Peyer's patch (tissue), 4 donors: ENCODE results near the gene CDNF.

Experiments used
- POLR2A ChIP-seq, 2 donors: fragments of 450-650 bp; IDR thresholded peaks; one replicate each; pipeline ENCODE4 v1.5.1; 2017; ENCODE audit warnings: antibody characterized with exemption in 2 of 2, mild to moderate bottlenecking in 2 of 2, moderate library complexity in 2 of 2
- TF ChIP-seq, protein P1 (sequence below), 6 experiments: fragments of 450-650 bp in 4 of 6; fragments of 200-600 bp in 2 of 6; sonication (generic) in 1 of 6; IDR thresholded peaks; one replicate each; pipeline ENCODE4 v1.5.1; 2017 to 2019; ENCODE audit warnings: antibody characterized with exemption in 6 of 6, mild to moderate bottlenecking in 3 of 6, moderate library complexity in 1 of 6

DNA sequence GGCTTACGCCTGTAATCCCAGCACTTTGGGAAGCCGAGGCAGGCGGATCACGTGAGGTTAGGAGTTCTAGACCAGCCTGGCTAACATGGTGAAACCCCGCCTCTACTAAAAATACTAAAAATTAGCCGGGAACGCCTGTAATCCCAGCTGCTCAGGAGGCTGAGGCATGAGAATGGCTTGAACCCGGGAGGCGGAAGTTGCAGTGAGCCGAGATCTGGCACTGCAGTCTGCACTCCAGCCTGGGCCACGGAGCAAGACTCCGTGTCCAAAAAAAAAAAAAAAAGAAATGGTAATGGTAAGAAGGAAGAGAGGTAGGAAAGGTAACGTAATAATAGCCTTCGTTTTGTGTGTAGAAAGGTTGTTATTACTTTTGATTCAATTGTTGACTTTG is 1.5 kb upstream of the CDNF start:
- TF ChIP-seq, protein P1, sequence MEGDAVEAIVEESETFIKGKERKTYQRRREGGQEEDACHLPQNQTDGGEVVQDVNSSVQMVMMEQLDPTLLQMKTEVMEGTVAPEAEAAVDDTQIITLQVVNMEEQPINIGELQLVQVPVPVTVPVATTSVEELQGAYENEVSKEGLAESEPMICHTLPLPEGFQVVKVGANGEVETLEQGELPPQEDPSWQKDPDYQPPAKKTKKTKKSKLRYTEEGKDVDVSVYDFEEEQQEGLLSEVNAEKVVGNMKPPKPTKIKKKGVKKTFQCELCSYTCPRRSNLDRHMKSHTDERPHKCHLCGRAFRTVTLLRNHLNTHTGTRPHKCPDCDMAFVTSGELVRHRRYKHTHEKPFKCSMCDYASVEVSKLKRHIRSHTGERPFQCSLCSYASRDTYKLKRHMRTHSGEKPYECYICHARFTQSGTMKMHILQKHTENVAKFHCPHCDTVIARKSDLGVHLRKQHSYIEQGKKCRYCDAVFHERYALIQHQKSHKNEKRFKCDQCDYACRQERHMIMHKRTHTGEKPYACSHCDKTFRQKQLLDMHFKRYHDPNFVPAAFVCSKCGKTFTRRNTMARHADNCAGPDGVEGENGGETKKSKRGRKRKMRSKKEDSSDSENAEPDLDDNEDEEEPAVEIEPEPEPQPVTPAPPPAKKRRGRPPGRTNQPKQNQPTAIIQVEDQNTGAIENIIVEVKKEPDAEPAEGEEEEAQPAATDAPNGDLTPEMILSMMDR (IDR thresholded peaks at IDR 0.05) = no peak
- TF ChIP-seq POLR2A (IDR thresholded peaks at IDR 0.05) = no peak
